GM12891 (cell line): Measurements from ENCODE around the gene ALDH8A1.

ENCODE experiments used
- POLR2A ChIP-seq: IDR thresholded peaks from 2 replicates; pipeline ENCODE4 v1.6.1; 2011; ENCODE audit warnings: low read depth, low read length, control low read depth
- POLR2AphosphoS5 ChIP-seq: IDR thresholded peaks from 2 replicates; pipeline ENCODE4 v1.6.1; 2011; ENCODE audit warnings: low read depth, low read length, control low read depth
- POU2F2 ChIP-seq: IDR thresholded peaks from 2 replicates; pipeline ENCODE4 v1.6.1; 2011; ENCODE audit warnings: low read depth, mild to moderate bottlenecking, control low read depth, low read length, moderate library complexity
- SPI1 ChIP-seq: IDR thresholded peaks from 2 replicates; pipeline ENCODE4 v1.6.1; 2011; ENCODE audit warnings: low read depth, low read length, control low read depth
- TAF1 ChIP-seq: IDR thresholded peaks from 2 replicates; pipeline ENCODE4 v1.6.1; 2011; ENCODE audit warnings: low read depth, low read length, control low read depth

DNA sequence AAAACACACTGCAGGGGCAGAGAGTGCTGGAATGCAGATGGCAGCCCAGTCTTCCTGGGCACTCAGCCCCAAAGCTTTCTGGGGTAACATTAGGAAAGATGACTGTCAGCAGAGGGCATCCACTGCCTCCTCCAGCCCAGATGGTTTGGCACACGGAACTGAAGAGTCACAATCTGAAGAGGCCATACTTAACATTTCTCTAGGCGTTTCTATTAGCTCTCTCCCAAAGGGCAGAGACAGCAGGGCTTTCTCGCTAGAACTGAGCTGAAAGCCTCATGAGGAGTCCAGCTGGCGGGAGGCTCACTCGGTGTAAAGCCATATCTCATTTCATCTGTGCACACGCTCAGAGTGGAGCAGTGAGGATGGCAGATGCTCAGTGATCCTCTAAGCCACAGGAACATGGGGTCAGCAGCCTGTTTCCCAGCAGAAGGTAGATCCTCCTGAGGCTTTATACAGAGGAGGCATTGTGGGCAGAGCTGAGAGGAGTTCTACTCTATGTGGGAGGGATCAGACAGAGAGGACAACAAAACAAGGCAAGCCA lies 28.1 kb downstream of the ALDH8A1 start:
- TF ChIP-seq POLR2AphosphoS5, result no peak
- no peak for TF ChIP-seq POLR2A
- no peak for TF ChIP-seq TAF1
- no peak for TF ChIP-seq POU2F2
- no peak for TF ChIP-seq SPI1
